ENCODE results near the gene USP17L11.
"Not testable (repeated sequence)": the region's sequence is repeated elsewhere in the genome, so short reads cannot be mapped to it uniquely, and the experiment has no call there.

Gene USP17L11

GRCh38 chr4:9257824-9258223 is 42.6 kb downstream of the USP17L11 start, which contains the start of gene USP17L20:
TSS of gene USP17L20 (plus strand) at chr4:9258124. CDS start at chr4:9258124, 0 bp downstream.
- H3K4me1 Mint-ChIP-seq (ENCODE audit: low read depth); intact Hi-C loops (cut with micrococcal nuclease); H3K9me3 Mint-ChIP-seq; H3K36me3 Mint-ChIP-seq (ENCODE audit: low read depth); H3K27me3 Mint-ChIP-seq; H3K4me3 Mint-ChIP-seq; H3K27ac Mint-ChIP-seq: not testable (repeated sequence)

- H3K27me3 Mint-ChIP-seq; H3K36me3 Mint-ChIP-seq (ENCODE audit: low read depth); H3K27ac Mint-ChIP-seq; H3K9me3 Mint-ChIP-seq; intact Hi-C loops (cut with micrococcal nuclease); H3K4me3 Mint-ChIP-seq; H3K4me1 Mint-ChIP-seq (ENCODE audit: low read depth): not testable (repeated sequence)
These were observed 47.4 kb downstream of the USP17L11 start, which contains the start of gene USP17L21 for GRCh38 chr4:9262572-9262971. TSS of gene USP17L21 (plus strand) at chr4:9262872. CDS start at chr4:9262872, 0 bp downstream.
